ENCODE data around the gene FAM222B.
"Not testable (repeated sequence)": the region's sequence is repeated elsewhere in the genome, so short reads cannot be mapped to it uniquely, and the experiment has no call there.

The FAM222B gene, protein sequence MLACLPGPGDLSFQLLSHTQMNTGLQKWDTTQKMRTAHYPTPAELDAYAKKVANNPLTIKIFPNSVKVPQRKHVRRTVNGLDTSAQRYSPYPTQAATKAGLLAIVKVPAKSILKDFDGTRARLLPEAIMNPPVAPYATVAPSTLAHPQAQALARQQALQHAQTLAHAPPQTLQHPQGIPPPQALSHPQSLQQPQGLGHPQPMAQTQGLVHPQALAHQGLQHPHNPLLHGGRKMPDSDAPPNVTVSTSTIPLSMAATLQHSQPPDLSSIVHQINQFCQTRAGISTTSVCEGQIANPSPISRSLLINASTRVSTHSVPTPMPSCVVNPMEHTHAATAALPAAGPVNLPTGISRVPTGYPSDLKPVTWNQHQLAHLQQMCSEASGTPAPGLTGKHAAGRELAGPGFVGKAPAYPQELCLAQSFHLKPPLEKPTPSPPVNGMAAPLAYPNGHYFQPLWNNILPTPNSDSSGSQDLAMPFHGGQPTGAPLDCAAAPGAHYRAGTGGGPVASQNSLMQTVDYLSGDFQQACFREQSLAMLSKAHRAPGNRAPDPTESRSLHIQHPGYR

GRCh38 chr17:28842282-28843012, at the start of gene FAM222B:
Gene FAM222B (minus strand): TSS chr17:28842790. CDS start chr17:28766667, 76,123 bp downstream.
- DNase-seq: peak; percentile 88

GRCh38 chr17:28892024-28892423, 49.4 kb upstream of the FAM222B start:
- DNase-seq: no peak

DNA sequence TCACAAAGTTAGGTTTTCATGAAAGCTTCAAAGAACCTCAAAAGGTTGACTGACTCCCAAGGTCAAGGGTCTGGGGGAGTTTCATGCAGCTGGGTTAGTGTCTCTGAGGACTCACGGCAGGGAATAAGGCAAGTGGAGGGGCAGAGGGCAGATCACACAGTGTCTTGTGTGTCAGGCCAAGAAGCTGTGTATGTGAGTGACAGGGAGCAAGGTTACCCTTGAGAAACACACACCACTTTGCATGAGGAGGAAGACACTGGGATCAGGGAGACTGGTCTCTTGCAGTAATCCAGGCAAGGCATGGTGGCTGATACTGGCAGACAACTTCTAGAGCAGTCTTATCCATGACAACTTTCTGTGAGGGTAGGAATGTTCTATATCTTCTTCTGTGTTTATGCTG, 48.6 kb upstream of the FAM222B start:
- DNase-seq: no peak

GRCh38 chr17:28889996-28890395, 47.4 kb upstream of the FAM222B start:
- no peak for DNase-seq

GRCh38 chr17:28888832-28889231, 46.2 kb upstream of the FAM222B start:
- no peak for DNase-seq

DNA sequence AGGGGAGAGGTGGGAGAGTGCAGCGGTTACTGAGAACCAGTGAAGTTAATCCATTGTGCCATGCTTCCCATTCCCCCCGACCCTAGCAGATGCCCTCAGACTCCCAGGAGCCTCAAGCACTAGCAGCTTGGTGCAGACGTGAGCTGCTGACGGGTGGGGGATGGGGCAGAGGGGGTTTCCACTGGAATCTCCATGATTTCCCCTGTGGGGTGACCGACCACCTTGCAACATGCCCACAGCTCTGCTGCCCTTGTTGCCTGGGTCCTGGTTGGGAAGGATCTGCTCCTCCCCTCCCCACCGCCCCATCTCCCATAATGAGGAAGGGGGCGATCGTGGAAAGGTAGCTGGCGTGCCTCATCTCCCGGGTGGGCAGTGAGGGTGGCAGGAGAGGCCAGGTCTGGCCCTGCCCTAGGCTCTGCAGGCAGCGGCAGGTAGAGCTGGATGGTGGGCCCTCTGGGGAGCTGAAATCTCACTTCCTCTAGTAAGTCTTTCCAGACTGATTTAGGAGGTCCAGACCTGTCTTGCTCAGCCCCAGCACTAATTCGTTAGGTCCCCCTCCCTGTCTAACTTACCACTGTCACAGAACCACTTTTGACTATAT, 45.4 kb upstream of the FAM222B start:
- no peak for DNase-seq

- no peak for DNase-seq
Observed at GRCh38 chr17:28885951-28886350, 43.4 kb upstream of the FAM222B start.

DNA sequence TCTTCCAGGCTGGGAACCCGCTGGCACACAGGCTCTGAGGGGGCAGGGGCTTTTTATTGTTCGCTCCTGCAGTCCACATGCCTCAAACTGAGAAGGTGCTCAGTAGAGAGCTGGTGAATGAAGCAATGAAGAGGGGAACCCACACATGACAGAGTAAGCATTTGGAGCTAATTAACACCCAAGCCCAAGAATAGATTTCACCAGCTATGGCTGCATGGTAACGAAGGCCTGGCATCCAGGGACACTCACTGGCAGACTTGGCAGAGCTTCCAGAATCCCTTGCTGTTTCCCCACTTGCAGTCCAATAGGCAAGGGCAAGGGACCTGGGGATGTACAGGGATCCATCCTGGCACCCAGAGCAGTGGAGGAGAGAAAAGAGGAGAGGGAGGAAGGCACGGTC, 42.8 kb upstream of the FAM222B start:
- no peak for DNase-seq

- DNase-seq: no peak
Observed at GRCh38 chr17:28883967-28884702, 41.5 kb upstream of the FAM222B start.

DNA sequence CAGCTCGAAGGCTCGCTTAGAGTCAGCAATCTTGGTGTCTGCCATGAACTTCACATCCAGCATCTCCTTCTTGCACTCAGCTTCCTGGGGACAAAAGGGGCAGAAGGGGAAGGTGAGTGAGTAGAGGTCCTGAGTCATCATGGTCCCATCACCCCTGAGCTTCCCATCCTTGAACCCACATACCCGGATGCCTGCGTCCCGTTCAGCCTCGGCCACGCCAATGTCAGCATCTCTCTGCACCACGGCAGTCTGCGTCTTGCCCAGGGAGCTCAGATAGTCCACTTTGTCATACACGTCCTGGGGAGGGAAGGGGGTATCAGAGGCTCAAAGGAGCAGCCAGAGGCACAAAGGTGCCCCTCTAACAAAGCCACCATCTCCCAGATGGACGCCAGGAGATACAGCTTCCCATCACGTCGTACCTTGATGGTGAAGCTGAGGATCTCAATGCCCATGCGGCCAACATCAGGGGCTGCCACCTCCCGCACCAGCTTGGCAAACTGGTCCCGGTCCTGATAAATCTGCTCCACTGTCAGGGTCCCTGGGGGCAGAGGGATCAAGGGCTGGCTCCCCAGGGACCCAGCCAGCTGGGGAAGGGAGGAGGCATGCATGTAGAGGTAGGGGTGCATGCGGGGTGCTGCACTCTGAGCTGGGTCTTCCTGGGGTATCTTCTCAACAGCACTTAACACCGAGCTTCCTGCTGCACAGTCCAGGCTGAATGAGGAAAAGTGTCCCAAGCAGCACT, 39.7 kb upstream of the FAM222B start:
- DNase-seq: no peak

GRCh38 chr17:28881533-28882056, 39.0 kb upstream of the FAM222B start:
- no peak for DNase-seq

- no peak for DNase-seq
Observed at GRCh38 chr17:28880572-28880945, 38.0 kb upstream of the FAM222B start.

- no peak for DNase-seq
Observed at GRCh38 chr17:28879886-28880571, 37.4 kb upstream of the FAM222B start.

DNA sequence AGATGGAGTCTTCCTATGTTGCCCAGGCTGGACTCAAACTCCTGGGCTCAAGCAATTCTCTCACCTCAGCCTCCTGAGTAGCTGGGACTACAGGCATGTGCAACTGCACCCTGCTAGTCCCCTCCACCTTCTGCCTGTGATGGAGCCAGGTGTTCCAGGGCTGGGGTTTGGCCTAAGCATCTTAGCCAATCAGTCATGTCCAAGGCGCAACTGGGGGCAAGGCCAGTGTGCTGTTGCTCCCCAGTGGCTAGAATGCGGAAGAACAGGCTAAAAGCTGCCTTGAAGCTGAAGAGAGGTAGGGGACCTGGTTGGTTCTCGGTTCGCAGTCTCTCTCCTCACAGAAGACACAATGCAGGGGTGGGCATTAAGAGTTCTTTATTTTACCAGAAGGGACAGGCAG, 36.4 kb upstream of the FAM222B start:
- DNase-seq: peak; percentile 8

DNA sequence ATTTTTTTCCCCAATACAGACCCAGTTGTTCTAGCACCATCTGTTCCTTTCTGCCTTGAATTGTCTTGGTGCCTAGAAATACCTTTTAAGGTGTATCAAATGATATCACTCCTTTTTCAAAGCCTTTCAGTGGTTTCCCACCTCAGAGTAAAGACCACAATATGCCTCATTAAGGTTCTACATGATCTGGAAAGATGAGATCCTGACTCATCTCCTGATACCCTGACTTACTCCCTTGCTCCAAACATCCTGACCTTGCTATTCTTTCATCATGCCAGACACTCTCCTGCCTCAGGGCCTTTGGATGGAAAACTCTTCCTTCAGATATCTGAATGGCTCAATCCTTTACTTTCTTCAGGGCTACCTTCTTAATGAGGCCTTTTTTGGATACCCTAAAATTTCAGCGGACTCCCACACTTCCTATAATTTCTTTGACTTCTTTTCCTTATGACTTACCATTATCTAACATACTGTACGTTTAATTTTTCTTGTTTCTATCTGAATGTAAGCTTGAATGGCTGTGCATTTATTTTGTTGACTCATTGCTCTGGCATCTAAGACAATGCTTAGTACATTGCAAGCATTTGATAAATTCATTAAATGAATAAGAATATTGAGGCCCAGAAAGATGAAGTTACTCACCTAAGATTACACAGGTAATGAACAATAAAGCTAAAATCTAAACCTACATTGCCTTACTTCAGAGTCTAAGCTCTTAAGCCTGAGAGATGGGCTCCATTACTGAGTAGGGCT, 35.7 kb upstream of the FAM222B start:
- DNase-seq: no peak

DNA sequence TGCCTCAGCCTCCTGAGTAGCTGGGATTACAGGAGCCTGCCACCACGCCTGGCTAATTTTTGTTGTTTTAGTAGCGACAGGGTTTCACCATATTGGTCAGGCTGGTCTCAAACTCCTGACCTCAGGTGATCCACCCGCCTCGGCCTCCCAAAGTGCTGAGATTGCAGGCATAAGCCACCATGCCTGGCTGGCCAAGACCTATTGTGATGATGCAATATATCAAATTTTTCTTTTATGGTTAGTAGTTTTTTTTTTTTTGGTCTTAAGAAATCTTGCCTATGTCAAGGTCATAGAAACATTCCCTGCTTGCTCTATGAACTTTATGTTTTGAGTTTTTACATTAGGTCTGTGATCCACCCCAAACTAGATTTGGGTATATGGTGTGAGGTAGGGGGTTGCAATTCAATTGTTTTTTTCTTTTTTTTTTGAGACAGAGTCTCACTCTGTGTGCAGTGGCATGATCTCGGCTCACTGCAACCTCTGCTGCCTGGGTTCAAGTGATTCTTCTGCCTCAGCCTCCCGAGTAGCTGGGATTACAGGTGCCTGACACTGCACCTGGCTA, 34.6 kb upstream of the FAM222B start:
- DNase-seq: not testable (repeated sequence)

DNA sequence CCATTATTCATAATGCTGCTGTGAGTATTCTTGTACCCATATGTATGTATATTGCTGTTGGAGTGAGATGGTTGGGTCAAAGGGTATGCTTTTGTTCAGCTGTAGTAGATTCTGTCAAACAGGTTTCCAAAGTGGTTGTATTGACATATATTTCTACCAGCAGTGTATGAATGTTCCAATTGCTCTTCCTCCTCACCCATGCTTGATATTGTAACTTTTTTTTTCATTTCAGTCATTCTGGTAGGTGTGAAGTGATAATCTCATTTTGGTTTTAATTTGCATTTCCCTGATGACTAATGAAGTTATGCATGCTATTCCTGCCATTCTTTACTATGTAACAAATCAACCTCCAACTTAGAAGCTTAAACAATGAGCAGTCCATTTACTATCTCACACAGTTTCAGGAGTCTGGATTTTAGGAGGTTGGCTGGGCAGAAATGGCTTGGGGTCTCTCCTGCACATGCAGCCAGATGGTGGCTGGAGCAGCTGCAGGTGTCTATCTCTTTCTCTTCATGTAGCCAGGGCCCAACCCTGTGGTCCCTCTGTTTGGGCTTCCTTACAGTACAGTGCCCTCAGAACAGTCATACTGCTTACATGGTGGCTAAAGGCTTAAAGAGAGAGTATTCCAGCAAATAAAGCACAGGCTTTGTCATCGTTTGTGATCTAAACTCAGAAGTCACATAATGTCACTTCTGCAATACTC, 33.4 kb upstream of the FAM222B start:
- no peak for DNase-seq

DNA sequence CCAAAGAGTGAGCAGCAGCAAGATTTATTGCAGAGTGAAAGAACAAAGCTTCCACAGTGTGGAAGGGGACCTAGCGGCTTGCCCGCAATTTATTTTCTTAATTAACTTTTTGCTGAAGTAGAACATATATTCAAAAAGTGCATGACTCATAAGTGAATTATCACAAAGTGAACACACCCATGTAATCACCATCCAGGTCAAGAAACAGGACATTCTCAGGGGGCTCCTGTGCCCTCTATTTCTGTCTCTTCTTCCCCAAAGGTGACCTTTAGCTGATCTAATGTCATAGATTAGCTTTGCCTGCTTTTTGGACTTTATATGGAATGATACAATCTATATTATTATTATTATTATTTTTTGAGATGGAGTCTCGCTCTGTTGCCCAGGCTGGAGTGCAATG, 32.2 kb upstream of the FAM222B start:
- no peak for DNase-seq

DNA sequence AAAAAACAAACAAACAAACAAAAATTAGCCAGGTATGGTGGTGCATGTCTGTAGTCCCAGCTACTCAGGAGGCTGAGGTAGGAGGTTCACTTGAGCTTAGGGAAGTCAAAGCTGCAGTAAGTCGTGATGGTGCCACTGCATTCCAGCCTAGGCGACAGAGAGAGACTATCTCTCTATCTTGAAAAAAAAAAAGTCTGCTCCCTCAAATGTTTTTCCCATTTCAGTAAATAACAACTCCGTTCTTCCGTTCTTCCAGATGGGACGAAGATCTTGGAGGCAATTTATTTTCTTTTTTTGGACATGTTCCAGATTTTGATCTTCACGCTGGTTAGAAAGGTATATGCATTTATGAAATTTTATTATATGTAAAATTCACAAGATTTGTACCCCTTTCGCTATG, 31.2 kb upstream of the FAM222B start:
- no peak for DNase-seq

All from CD4-positive, alpha-beta T cell treated with Interleukin-17A for 1 hour (primary cell).